Astrocyte (in vitro differentiated cells and primary cell): ENCODE data around the gene LTA.

Experiments
- CTCF ChIP-seq: IDR thresholded peaks from 2 replicates; pipeline ENCODE4 v1.5.1; 2011; ENCODE audit warnings: low read depth, mild to moderate bottlenecking, inconsistent platforms, low read length, moderate library complexity; ENCODE audit not compliant: insufficient read depth
- EZH2 ChIP-seq: IDR thresholded peaks from 2 replicates; pipeline ENCODE4 v1.6.1; 2012; ENCODE audit warnings: mild to moderate bottlenecking, low read length, inconsistent platforms; ENCODE audit not compliant: insufficient read depth

GRCh38 chr6:31579119-31579505, 7.0 kb downstream of the LTA start:
- TF ChIP-seq CTCF (no peak), EZH2 (no peak)
